Muscle of arm (tissue), 14 donors: ENCODE measurements around the gene SV2B. TPM values are rescaled to one million over a fixed set of nuclear protein-coding genes. Genes with fewer than 3 reads are reported as not detected.
"Not testable (repeated sequence)": the region's sequence is repeated elsewhere in the genome, so short reads cannot be mapped to it uniquely, and the experiment has no call there.

ENCODE experiments used
- DNase-seq: peaks from one replicate; pipeline ENCODE4 v3.0.0-alpha.2; 2013
- long read RNA-seq, 11 donors: transcript quantifications; one replicate each; lab custom pipeline, GENCODE V29; 2026
- polyA plus RNA-seq, 12 donors: library from polyadenylated mRNA; unstranded; fragments of 120-200 nt; gene quantifications; one replicate each; pipeline ENCODE4 v1.2.1, GENCODE V29; 2013; ENCODE audit not compliant: insufficient read length in 12 of 12

The SV2B gene, protein sequence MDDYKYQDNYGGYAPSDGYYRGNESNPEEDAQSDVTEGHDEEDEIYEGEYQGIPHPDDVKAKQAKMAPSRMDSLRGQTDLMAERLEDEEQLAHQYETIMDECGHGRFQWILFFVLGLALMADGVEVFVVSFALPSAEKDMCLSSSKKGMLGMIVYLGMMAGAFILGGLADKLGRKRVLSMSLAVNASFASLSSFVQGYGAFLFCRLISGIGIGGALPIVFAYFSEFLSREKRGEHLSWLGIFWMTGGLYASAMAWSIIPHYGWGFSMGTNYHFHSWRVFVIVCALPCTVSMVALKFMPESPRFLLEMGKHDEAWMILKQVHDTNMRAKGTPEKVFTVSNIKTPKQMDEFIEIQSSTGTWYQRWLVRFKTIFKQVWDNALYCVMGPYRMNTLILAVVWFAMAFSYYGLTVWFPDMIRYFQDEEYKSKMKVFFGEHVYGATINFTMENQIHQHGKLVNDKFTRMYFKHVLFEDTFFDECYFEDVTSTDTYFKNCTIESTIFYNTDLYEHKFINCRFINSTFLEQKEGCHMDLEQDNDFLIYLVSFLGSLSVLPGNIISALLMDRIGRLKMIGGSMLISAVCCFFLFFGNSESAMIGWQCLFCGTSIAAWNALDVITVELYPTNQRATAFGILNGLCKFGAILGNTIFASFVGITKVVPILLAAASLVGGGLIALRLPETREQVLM
- 1 to 10 TPM in 10 of 12 donors, under 1 TPM in 1, not detected in 1; 0.94 to 5.4 (median 3.1) TPM for polyA plus RNA-seq
- long read RNA-seq, donor 1, result 0 reads
- long read RNA-seq, donor 2, full-length matches to known transcripts, result 1 of 1 reads
- long read RNA-seq, donor 2, partial matches to known transcripts, result 0 of 1 reads
- long read RNA-seq, donor 2, other reads (novel, unspliced or antisense), result 0 of 1 reads
- long read RNA-seq, donor 3, result 0 reads
- long read RNA-seq, donor 4, result 0 reads
- long read RNA-seq, donor 5, result 0 reads
- long read RNA-seq, donor 6, result 0 reads
- long read RNA-seq, donor 7, result 0 reads
- long read RNA-seq, donor 8, result 0 reads
- long read RNA-seq, donor 9, result 0 reads
- long read RNA-seq, donor 10, result 0 reads
- long read RNA-seq, donor 11, full-length matches to known transcripts, result 1 of 1 reads
- long read RNA-seq, donor 11, partial matches to known transcripts, result 0 of 1 reads
- long read RNA-seq, donor 11, other reads (novel, unspliced or antisense), result 0 of 1 reads

DNA sequence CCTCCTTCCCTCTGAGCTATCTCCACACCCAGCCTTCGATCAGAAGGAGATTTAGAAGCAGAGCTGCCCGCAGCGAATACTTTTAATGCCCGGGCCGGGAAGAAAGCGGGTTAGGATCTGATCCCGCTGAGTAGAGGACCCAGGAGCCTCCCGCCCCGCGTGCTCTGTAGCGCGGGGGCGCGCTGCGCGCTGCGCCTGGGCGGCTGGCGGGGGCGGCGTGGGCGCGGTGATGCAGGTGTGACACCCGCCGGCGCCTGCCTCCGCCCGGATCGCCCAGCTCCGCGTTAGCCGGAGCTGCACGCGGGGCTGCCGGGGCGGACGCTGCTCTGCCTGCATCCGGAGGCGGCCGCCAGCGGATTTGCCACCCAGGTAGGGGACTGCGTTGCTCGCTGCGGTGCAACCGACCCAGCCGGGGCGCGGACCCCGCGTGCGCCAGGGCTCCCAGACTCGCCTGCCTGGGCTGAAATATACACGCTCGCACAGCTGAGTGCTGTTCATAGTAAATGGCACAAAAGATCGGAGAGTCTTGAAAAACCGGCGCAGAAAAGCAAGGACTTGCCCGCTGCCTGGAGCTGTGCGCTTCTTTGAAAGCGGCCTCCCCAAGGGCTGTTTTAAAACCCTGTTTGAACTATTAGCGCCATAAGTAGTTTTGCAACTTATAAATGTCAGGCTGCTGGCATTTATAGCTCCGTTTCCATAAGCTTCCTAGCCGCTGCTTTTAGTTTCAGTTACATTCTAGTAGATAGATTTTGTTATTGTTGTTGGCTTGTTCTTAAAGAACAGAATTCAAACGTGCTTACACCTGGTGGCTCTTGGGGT lies at the start of gene SV2B:
TSS of gene SV2B (plus strand) at position 263 of the 819 bp plus-strand sequence. CDS start 126,007 bp downstream, outside the sequence.
- DNase-seq, result no peak

GRCh38 chr15:91051248-91051647 lies 48.8 kb upstream of the SV2B start:
- DNase-seq, result no peak

GRCh38 chr15:91054816-91055215 lies 45.2 kb upstream of the SV2B start:
- no peak for DNase-seq

GRCh38 chr15:91055548-91056331 lies 44.3 kb upstream of the SV2B start:
- DNase-seq, result peak; percentile 26

- no peak for DNase-seq
Measured at GRCh38 chr15:91061230-91061629, 38.8 kb upstream of the SV2B start.

DNA sequence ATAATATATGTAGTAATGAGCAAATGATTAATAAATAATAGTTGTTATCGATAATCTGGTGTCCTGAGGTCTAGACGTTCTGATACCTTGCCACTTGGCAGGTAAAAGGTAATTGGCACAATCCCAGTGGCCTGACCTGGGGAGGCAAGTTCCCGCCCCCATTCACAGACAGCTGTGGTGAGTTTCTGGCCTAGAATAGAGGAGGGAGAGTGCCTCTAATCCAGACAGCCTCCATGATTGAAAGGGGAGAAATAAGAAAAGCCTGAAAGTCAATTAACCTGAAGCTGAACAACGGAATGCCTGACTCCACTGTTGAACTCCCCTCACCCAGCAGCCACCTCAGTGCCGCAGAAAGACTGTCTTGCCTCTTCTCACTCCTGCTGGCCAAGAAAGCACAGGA lies 38.1 kb upstream of the SV2B start:
- DNase-seq, result no peak

- DNase-seq, result no peak
Measured at GRCh38 chr15:91065505-91065904, 34.6 kb upstream of the SV2B start.

GRCh38 chr15:91067036-91067435 lies 33.0 kb upstream of the SV2B start:
- DNase-seq, result no peak

GRCh38 chr15:91068436-91068835 lies 31.6 kb upstream of the SV2B start:
- no peak for DNase-seq

- DNase-seq, result no peak
Measured at GRCh38 chr15:91068966-91069365, 31.1 kb upstream of the SV2B start.

GRCh38 chr15:91070872-91071271 lies 29.2 kb upstream of the SV2B start:
- DNase-seq, result no peak

DNA sequence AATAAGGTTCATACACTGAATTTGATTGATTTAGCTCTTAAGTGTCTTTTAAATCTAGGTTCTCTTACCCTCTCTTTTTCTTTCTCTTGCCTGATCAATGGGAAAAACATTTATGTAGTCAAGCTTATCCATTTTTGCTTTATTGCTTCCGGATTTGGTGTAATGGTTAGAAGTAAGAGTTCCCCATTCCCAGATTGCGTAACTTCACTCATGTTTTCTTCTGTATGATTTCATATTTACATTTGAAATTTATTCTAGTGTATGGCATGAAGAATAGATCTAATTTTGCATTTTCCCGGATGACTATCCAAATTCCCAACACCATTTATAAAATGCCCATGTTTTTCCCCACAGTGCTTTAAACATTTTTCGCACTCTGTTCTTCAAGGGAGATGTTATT lies 27.9 kb upstream of the SV2B start:
- no peak for DNase-seq

- DNase-seq, result no peak
Measured at GRCh38 chr15:91073077-91073476, 27.0 kb upstream of the SV2B start.

GRCh38 chr15:91073768-91074167 lies 26.3 kb upstream of the SV2B start:
- DNase-seq, result no peak

GRCh38 chr15:91075739-91076138 lies 24.3 kb upstream of the SV2B start:
- no peak for DNase-seq

GRCh38 chr15:91077029-91077428 lies 23.0 kb upstream of the SV2B start:
- DNase-seq, result no peak

DNA sequence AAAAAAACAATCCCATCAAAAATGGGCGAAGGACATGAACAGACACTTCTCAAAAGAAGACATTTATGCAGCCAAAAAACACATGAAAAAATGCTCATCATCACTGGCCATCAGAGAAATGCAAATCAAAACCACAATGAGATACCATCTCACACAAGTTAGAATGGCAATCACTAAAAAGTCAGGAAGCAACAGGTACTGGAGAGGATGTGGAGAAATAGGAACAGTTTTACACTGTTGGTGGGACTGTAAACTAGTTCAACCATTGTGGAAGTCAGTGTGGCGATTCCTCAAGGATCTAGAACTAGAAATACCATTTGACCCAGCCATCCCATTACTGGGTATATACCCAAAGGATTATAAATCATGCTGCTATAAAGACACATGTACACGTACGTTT lies 6.2 kb upstream of the SV2B start:
- not testable (repeated sequence) for DNase-seq

DNA sequence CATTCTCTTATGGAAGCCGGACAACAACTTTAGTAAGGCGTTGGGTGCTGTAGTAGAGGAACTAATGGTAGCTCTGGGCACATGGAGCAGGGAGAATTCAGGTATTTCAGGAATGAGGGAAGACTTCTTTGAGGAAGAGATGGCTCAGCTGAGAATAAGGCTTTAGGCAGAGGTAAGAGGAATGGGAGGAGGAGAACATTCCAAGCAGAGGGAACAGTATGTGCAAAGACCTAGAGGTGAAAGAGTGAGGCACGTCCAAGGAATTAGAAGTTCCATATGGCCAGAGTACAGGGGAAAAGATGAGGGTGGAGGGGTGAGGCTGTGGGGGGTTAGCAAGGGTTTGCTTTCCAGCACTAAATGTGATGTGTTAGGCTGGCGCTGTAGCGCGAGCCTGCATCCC lies 1.6 kb upstream of the SV2B start:
- no peak for DNase-seq

DNA sequence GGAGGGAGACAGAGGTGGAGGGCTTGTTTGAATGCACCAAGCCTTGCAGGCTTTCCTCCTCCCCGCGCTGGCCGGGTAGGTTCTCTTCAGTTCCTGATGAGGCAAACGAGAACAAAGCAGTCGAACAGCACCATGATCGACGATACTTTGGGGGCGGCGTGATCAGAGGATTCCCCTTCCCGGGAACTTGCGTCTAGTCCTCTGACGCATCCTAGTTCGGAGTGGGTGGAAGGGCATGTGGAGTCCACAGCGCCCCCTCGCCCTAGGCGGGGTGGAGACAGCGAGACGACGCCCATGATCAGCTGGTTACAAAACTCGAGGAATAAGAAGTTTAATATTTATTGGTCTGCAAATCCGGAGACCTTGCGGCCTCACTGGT lies 452 bp upstream of the SV2B start:
- no peak for DNase-seq

- DNase-seq, result no peak
Measured at GRCh38 chr15:91100814-91101607, 954 bp downstream of the SV2B start.
